Gastroesophageal sphincter (tissue), 3 donors: ENCODE measurements around the gene SNX33.

Experiments used
- CTCF ChIP-seq, 4 experiments: fragments of 200-600 bp in 2 of 4; fragments of 450-650 bp in 2 of 4; sonication (generic) in 1 of 4; IDR thresholded peaks; one replicate each; pipeline ENCODE4 v1.5.1; 2017 to 2019; ENCODE audit warnings: antibody characterized with exemption in 4 of 4, mild to moderate bottlenecking in 2 of 4, moderate library complexity in 2 of 4
- EP300 ChIP-seq: sonication (generic); formaldehyde crosslinking; IDR thresholded peaks from one replicate; pipeline ENCODE4 v1.6.1; 2017; ENCODE audit warnings: antibody characterized with exemption, mild to moderate bottlenecking
- POLR2A ChIP-seq, 2 donors: fragments of 450-650 bp; IDR thresholded peaks; one replicate each; pipeline ENCODE4 v1.6.1; 2017; ENCODE audit warnings: antibody characterized with exemption in 2 of 2, mild to moderate bottlenecking in 2 of 2, moderate library complexity in 1 of 2
- POLR2AphosphoS5 ChIP-seq: sonication (generic); formaldehyde crosslinking; IDR thresholded peaks from one replicate; pipeline ENCODE4 v1.6.1; 2017; ENCODE audit warnings: antibody characterized with exemption

- TF ChIP-seq CTCF (IDR thresholded peaks at IDR 0.05) (no peak), POLR2A (IDR thresholded peaks at IDR 0.05) (no peak), EP300 (no peak), POLR2AphosphoS5 (no peak)
Observed at GRCh38 chr15:75631935-75632334, 15.8 kb upstream of the SNX33 start.
